OCI-LY7 (cell line): ENCODE results near the gene TMEM204. TPM values are rescaled to one million over a fixed set of nuclear protein-coding genes. Genes with fewer than 3 reads are reported as not detected.

Experiments used
- BruUV-seq: library from RNA; stranded (reverse); fragments of 400-500 nt; replicated peaks from 2 replicates; lab custom pipeline; 2021; lab: Mats Ljungman, UMichigan
- CTCF ChIA-PET: fragments of 300-600 bp; sonication (Branson Sonifier 250); formaldehyde crosslinking; loops from one replicate; lab custom pipeline; 2022; ENCODE audit warnings: antibody characterized with exemption; ENCODE audit not compliant: unreplicated experiment; lab: Charles Lee
- POLR2A ChIA-PET: fragments of 300-600 bp; sonication (Branson Sonifier 250); formaldehyde crosslinking; loops from one replicate; lab custom pipeline; 2022; ENCODE audit warnings: antibody characterized with exemption; lab: Charles Lee
- DNase-seq: peaks from one replicate; pipeline ENCODE4 v3.0.0-alpha.2; 2015; ENCODE audit warnings: low spot score
- H2AFZ ChIP-seq: fragments of 200-600 bp; sonication (generic), shearing (Covaris generic); 2 replicates; pipeline ENCODE4 v1.6.1; 2014; ENCODE audit warnings: mild to moderate bottlenecking, antibody characterized with exemption, low read length, moderate library complexity
- H3K27ac ChIP-seq: fragments of 200-600 bp; sonication (generic); 2 replicates; pipeline ENCODE4 v1.5.1; 2014; ENCODE audit warnings: mixed run types, low read depth, mild to moderate bottlenecking, moderate library complexity, low read length, inconsistent platforms; ENCODE audit not compliant: poor library complexity, severe bottlenecking
- H3K36me3 ChIP-seq: fragments of 200-600 bp; sonication (generic); 2 replicates; pipeline ENCODE4 v1.6.1; 2014; ENCODE audit warnings: mild to moderate bottlenecking, antibody characterized with exemption, low read length, moderate library complexity, mixed read lengths; ENCODE audit not compliant: insufficient read depth
- H3K4me1 ChIP-seq: fragments of 200-600 bp; sonication (generic); 2 replicates; pipeline ENCODE4 v1.5.1; 2014; ENCODE audit warnings: mild to moderate bottlenecking, low read length; ENCODE audit not compliant: insufficient read depth, poor library complexity, severe bottlenecking
- H3K4me2 ChIP-seq: fragments of 200-600 bp; sonication (generic); 2 replicates; pipeline ENCODE4 v1.6.1; 2014; ENCODE audit warnings: mild to moderate bottlenecking, low read length
- H3K4me3 ChIP-seq: fragments of 200-600 bp; sonication (generic); 2 replicates; pipeline ENCODE4 v1.5.1; 2014; ENCODE audit warnings: mild to moderate bottlenecking, low read depth, low read length; ENCODE audit not compliant: poor library complexity, severe bottlenecking
- H3K79me2 ChIP-seq: fragments of 200-600 bp; sonication (generic); 2 replicates; pipeline ENCODE4 v1.6.1; 2016; ENCODE audit warnings: low read depth, mild to moderate bottlenecking, low read length, moderate library complexity, mixed read lengths; ENCODE audit not compliant: insufficient read depth
- H3K9me2 ChIP-seq: fragments of 200-600 bp; sonication (generic); 2 replicates; pipeline ENCODE4 v1.6.1; 2016; ENCODE audit warnings: mild to moderate bottlenecking, low read length, mixed read lengths; ENCODE audit not compliant: insufficient read depth
- H3K9me3 ChIP-seq: fragments of 200-600 bp; sonication (generic); 2 replicates; pipeline ENCODE4 v1.6.1; 2014; ENCODE audit warnings: mild to moderate bottlenecking, mixed run types, low read length, mixed read lengths
- H4K20me1 ChIP-seq: fragments of 200-600 bp; sonication (generic); 2 replicates; pipeline ENCODE4 v1.6.1; 2014; ENCODE audit warnings: mild to moderate bottlenecking, antibody characterized with exemption, low read length, moderate library complexity, mixed read lengths; ENCODE audit not compliant: insufficient read depth
- EZH2phosphoT487 ChIP-seq: fragments of 200-600 bp; sonication (generic); IDR thresholded peaks from 2 replicates; pipeline ENCODE4 v1.6.1; 2018; ENCODE audit warnings: low read depth, borderline replicate concordance, mild to moderate bottlenecking, mixed run types, antibody characterized with exemption, low read length, moderate library complexity, mixed read lengths
- intact Hi-C: fragments of 100-400 bp; cut with micrococcal nuclease; formaldehyde crosslinking; loops from one replicate; pipeline ENCODE4 v1.10.0; 2022; ENCODE audit not compliant: unreplicated experiment
- total RNA-seq, 2 experiments: library from RNA; depleted of rRNA in 1 of 2; stranded (reverse); fragments of >200 nt in 1 of 2; shearing (Covaris generic) in 1 of 2; gene quantifications; 2 replicates each; pipeline ENCODE4 v1.2.3, GENCODE V29; 2014 to 2022
- TF ChIP-seq, protein P1 (sequence below): fragments of 200-600 bp; sonication (generic); conservative IDR thresholded peaks from 2 replicates; pipeline ENCODE4 v1.5.1; 2014; ENCODE audit warnings: mild to moderate bottlenecking, antibody characterized with exemption, low read length, moderate library complexity, mixed read lengths

The TMEM204 gene
- total RNA-seq, 2 experiments from 2014 or later = not detected

- Histone ChIP-seq H3K4me1 (no peaks in the 10 kb centered on the region), H4K20me1 (no peaks in the 10 kb centered on the region), H3K9me3 (no peaks in the 10 kb centered on the region), H3K36me3 (no peaks in the 10 kb centered on the region), H3K27ac (no peak overlapping the region), H3K4me3 (no peak overlapping the region), H3K4me2 (no peak overlapping the region), H2AFZ (no peak overlapping the region), H3K79me2 (no peaks in the 10 kb centered on the region), H3K9me2 (no peaks in the 10 kb centered on the region)
- CTCF ChIA-PET = no interaction called here
- intact Hi-C loops = no loop called here
- POLR2A ChIA-PET = no interaction called here
- TF ChIP-seq EZH2phosphoT487 = no peak
- TF ChIP-seq, protein P1, sequence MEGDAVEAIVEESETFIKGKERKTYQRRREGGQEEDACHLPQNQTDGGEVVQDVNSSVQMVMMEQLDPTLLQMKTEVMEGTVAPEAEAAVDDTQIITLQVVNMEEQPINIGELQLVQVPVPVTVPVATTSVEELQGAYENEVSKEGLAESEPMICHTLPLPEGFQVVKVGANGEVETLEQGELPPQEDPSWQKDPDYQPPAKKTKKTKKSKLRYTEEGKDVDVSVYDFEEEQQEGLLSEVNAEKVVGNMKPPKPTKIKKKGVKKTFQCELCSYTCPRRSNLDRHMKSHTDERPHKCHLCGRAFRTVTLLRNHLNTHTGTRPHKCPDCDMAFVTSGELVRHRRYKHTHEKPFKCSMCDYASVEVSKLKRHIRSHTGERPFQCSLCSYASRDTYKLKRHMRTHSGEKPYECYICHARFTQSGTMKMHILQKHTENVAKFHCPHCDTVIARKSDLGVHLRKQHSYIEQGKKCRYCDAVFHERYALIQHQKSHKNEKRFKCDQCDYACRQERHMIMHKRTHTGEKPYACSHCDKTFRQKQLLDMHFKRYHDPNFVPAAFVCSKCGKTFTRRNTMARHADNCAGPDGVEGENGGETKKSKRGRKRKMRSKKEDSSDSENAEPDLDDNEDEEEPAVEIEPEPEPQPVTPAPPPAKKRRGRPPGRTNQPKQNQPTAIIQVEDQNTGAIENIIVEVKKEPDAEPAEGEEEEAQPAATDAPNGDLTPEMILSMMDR = no peak
- BruUV-seq = no TSS peak
- no peak for DNase-seq
Measured at GRCh38 chr16:1535391-1536291, 2.2 kb downstream of the TMEM204 start.

- CTCF ChIA-PET = no interaction called here
- TF ChIP-seq, protein P1 = no peak
- no peak for TF ChIP-seq EZH2phosphoT487
Measured at GRCh38 chr16:1536601-1537000, 3.1 kb downstream of the TMEM204 start.

DNA sequence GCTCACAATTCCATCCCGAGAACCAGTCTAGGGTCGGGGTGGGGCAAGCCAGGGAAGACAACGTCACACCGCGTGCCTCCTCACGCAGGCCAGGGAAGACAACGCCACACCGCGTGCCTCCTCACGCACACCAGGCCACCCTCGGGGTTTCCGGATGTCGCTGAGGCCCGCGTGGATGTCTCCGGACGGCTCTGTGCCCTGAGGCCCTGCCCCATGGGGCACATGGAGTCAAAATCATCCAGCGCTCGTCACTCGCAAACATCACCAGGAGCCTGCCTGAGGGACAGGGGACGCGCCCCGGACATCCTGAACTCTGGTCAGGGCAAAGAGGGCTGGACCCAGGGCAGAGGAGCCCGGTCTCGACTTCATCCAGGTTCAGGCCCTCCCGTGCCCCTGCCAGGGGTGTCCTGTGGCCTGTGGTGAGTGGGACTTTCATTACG is 3.7 kb downstream of the TMEM204 start:
- no peak for DNase-seq
- H3K27ac ChIP-seq = no peak overlapping the region
- no peaks in the 10 kb centered on the region for H3K4me1 ChIP-seq
- no TSS peak for BruUV-seq
- no peaks in the 10 kb centered on the region for H3K36me3 ChIP-seq
- TF ChIP-seq, protein P1 = no peak
- no peak for TF ChIP-seq EZH2phosphoT487
- H3K9me3 ChIP-seq = no peaks in the 10 kb centered on the region
- no peak overlapping the region for H3K4me2 ChIP-seq
- POLR2A ChIA-PET = no interaction called here
- H3K79me2 ChIP-seq = no peaks in the 10 kb centered on the region
- CTCF ChIA-PET = no interaction called here
- no peaks in the 10 kb centered on the region for H3K9me2 ChIP-seq
- H3K4me3 ChIP-seq = no peak overlapping the region
- intact Hi-C loops = no loop called here
- no peak overlapping the region for H2AFZ ChIP-seq
- H4K20me1 ChIP-seq = no peaks in the 10 kb centered on the region

More at GRCh38 chr16:1536601-1537000, 3.1 kb downstream of the TMEM204 start:
- Histone ChIP-seq H3K4me1 (no peaks in the 10 kb centered on the region), H3K4me3 (no peak overlapping the region), H3K4me2 (no peak overlapping the region), H3K36me3 (no peaks in the 10 kb centered on the region), H4K20me1 (no peaks in the 10 kb centered on the region), H3K27ac (no peak overlapping the region), H3K9me2 (no peaks in the 10 kb centered on the region), H3K79me2 (no peaks in the 10 kb centered on the region), H2AFZ (no peak overlapping the region), H3K9me3 (no peaks in the 10 kb centered on the region)
- POLR2A ChIA-PET = no interaction called here
- no TSS peak for BruUV-seq
- intact Hi-C loops = no loop called here
- DNase-seq = no peak
